Measurements from ENCODE around the gene PTH1R.

The PTH1R gene

GRCh38 chr3:46856576-46857471, 20.7 kb upstream of the PTH1R start:
- ChIA-PET POLR2A (no interaction called here), CTCF (no interaction called here)
- DNase-seq (ENCODE audit: extremely low spot score): no peak
- TF ChIP-seq SUZ12 (IDR thresholded peaks at IDR 0.05): no peak
- no peak for TF ChIP-seq TARDBP (IDR thresholded peaks at IDR 0.05)
- no peak for TF ChIP-seq LEF1 (IDR thresholded peaks at IDR 0.05; ENCODE audit: borderline replicate concordance)
- TF ChIP-seq FOXM1 (IDR thresholded peaks at IDR 0.05; ENCODE audit: borderline replicate concordance): no peak
- TF ChIP-seq ELF4 (IDR thresholded peaks at IDR 0.05): no peak
- TF ChIP-seq HDGF (IDR thresholded peaks at IDR 0.05; ENCODE audit: borderline replicate concordance): no peak
- TF ChIP-seq FOXK2 (IDR thresholded peaks at IDR 0.05): no peak
- no peak for TF ChIP-seq NFRKB (IDR thresholded peaks at IDR 0.05)

- POLR2A ChIA-PET: no interaction called here
- no peak for DNase-seq (ENCODE audit: extremely low spot score)
- CTCF ChIA-PET: no interaction called here
- TF ChIP-seq SP1 (IDR thresholded peaks at IDR 0.05) (no peak), L3MBTL2 (conservative IDR thresholded peaks at IDR 0.05) (no peak), NFRKB (IDR thresholded peaks at IDR 0.05) (no peak), BHLHE40 (IDR thresholded peaks at IDR 0.05; ENCODE audit: borderline replicate concordance) (no peak), PKNOX1 (IDR thresholded peaks at IDR 0.05) (no peak), LEF1 (IDR thresholded peaks at IDR 0.05; ENCODE audit: borderline replicate concordance) (no peak), CTBP1 (IDR thresholded peaks at IDR 0.05; ENCODE audit: borderline replicate concordance) (no peak), FOXM1 (IDR thresholded peaks at IDR 0.05; ENCODE audit: borderline replicate concordance) (no peak), ARNT (IDR thresholded peaks at IDR 0.05) (no peak), FOXA1 (IDR thresholded peaks at IDR 0.05) (no peak), ELF4 (IDR thresholded peaks at IDR 0.05) (no peak), FOXK2 (IDR thresholded peaks at IDR 0.05) (no peak), TARDBP (IDR thresholded peaks at IDR 0.05) (no peak), ZNF384 (IDR thresholded peaks at IDR 0.05) (no peak), SUZ12 (IDR thresholded peaks at IDR 0.05) (no peak)
These were observed 19.8 kb upstream of the PTH1R start for GRCh38 chr3:46857485-46858341.

GRCh38 chr3:46858456-46858855, 19.1 kb upstream of the PTH1R start:
- CTCF ChIA-PET: no interaction called here
- POLR2A ChIA-PET: no interaction called here
- DNase-seq (ENCODE audit: extremely low spot score): no peak
- TF ChIP-seq LEF1 (IDR thresholded peaks at IDR 0.05; ENCODE audit: borderline replicate concordance) (no peak), SP1 (IDR thresholded peaks at IDR 0.05) (no peak), HDGF (IDR thresholded peaks at IDR 0.05; ENCODE audit: borderline replicate concordance) (no peak), ELF4 (IDR thresholded peaks at IDR 0.05) (no peak), L3MBTL2 (conservative IDR thresholded peaks at IDR 0.05) (no peak), SUZ12 (IDR thresholded peaks at IDR 0.05) (no peak), TARDBP (IDR thresholded peaks at IDR 0.05) (no peak), FOXA1 (IDR thresholded peaks at IDR 0.05) (no peak)

GRCh38 chr3:46859001-46859710, 18.4 kb upstream of the PTH1R start:
- TF ChIP-seq SP1 (IDR thresholded peaks at IDR 0.05) (no peak), TARDBP (IDR thresholded peaks at IDR 0.05) (no peak), FOXA1 (IDR thresholded peaks at IDR 0.05) (no peak), BHLHE40 (IDR thresholded peaks at IDR 0.05; ENCODE audit: borderline replicate concordance) (no peak), LEF1 (IDR thresholded peaks at IDR 0.05; ENCODE audit: borderline replicate concordance) (no peak), PKNOX1 (IDR thresholded peaks at IDR 0.05) (no peak), ARNT (IDR thresholded peaks at IDR 0.05) (no peak), L3MBTL2 (conservative IDR thresholded peaks at IDR 0.05) (no peak), FOXK2 (IDR thresholded peaks at IDR 0.05) (no peak), NFRKB (IDR thresholded peaks at IDR 0.05) (no peak), SUZ12 (IDR thresholded peaks at IDR 0.05) (no peak), FOXM1 (IDR thresholded peaks at IDR 0.05; ENCODE audit: borderline replicate concordance) (no peak), ELF4 (IDR thresholded peaks at IDR 0.05) (no peak), ZNF384 (IDR thresholded peaks at IDR 0.05) (no peak), CTBP1 (IDR thresholded peaks at IDR 0.05; ENCODE audit: borderline replicate concordance) (no peak)
- no peak for DNase-seq (ENCODE audit: extremely low spot score)
- POLR2A ChIA-PET: interaction anchor here (1.1 kb wide), 1 partner anchor 12 kb away, joined by 3 read pairs; no protein-coding TSS in a partner anchor
- CTCF ChIA-PET: interaction anchor here (0.7 to 1.2 kb wide), 2 partner anchors 12 to 42 kb away, joined by 3 to 4 read pairs; no protein-coding TSS in a partner anchor

- TF ChIP-seq HDGF (IDR thresholded peaks at IDR 0.05; ENCODE audit: borderline replicate concordance) (no peak), ELF4 (IDR thresholded peaks at IDR 0.05) (no peak), SP1 (IDR thresholded peaks at IDR 0.05) (no peak), ARNT (IDR thresholded peaks at IDR 0.05) (no peak), FOXM1 (IDR thresholded peaks at IDR 0.05; ENCODE audit: borderline replicate concordance) (no peak), L3MBTL2 (conservative IDR thresholded peaks at IDR 0.05) (no peak), TARDBP (IDR thresholded peaks at IDR 0.05) (no peak), CTBP1 (IDR thresholded peaks at IDR 0.05; ENCODE audit: borderline replicate concordance) (no peak), FOXA1 (IDR thresholded peaks at IDR 0.05) (no peak), SUZ12 (IDR thresholded peaks at IDR 0.05) (no peak), PKNOX1 (IDR thresholded peaks at IDR 0.05) (no peak), LEF1 (IDR thresholded peaks at IDR 0.05; ENCODE audit: borderline replicate concordance) (no peak), BHLHE40 (IDR thresholded peaks at IDR 0.05; ENCODE audit: borderline replicate concordance) (no peak), ZNF384 (IDR thresholded peaks at IDR 0.05) (no peak), FOXK2 (IDR thresholded peaks at IDR 0.05) (no peak), NFRKB (IDR thresholded peaks at IDR 0.05) (no peak)
- ChIA-PET POLR2A (interaction anchor here (1.1 kb wide), 1 partner anchor 13 kb away, joined by 3 read pairs; no protein-coding TSS in a partner anchor), CTCF (interaction anchor here (0.7 to 1.2 kb wide), 2 partner anchors 13 to 41 kb away, joined by 3 to 4 read pairs; no protein-coding TSS in a partner anchor)
- no peak for DNase-seq (ENCODE audit: extremely low spot score)
These were observed 17.3 kb upstream of the PTH1R start for GRCh38 chr3:46860017-46860809.
